IMR-90 (cell line): ENCODE results near the gene SLC35F1. TPM values are rescaled to one million over a fixed set of nuclear protein-coding genes. Genes with fewer than 3 reads are reported as not detected.

Experiments used
- ATAC-seq: fragments of 200-7000 bp; cut with Tn5 transposase; 2 replicates; pipeline ENCODE4 v1.9.1; 2020; ENCODE audit warnings: low read depth, mild to moderate bottlenecking, moderate library complexity
- BruUV-seq: library from RNA; stranded (reverse); fragments of 400-500 nt; replicated peaks from 2 replicates; lab custom pipeline; 2021; lab: Mats Ljungman, UMichigan
- CTCF ChIA-PET: fragments of 300-600 bp; formaldehyde crosslinking; extraction: SDS; loops from one replicate; lab custom pipeline; 2021; ENCODE audit warnings: antibody characterized with exemption; lab: Yijun Ruan, JAX
- POLR2A ChIA-PET: fragments of 300-600 bp; sonication (Branson Sonifier 250); formaldehyde crosslinking; loops from one replicate; lab custom pipeline; 2022; ENCODE audit warnings: antibody characterized with exemption; ENCODE audit not compliant: unreplicated experiment; lab: Charles Lee
- DNase-seq: peaks from one replicate; pipeline ENCODE4 v3.0.0; 2013
- H2AFZ ChIP-seq: replicated peaks from 2 replicates; pipeline ENCODE3; 2013; ENCODE audit warnings: low read length, mild to moderate bottlenecking; ENCODE audit not compliant: poor library complexity
- H2AK5ac ChIP-seq: 2 replicates; pipeline ENCODE4 v1.6.1; 2013; ENCODE audit warnings: low read depth, low read length, inconsistent platforms
- H2AK9ac ChIP-seq: replicated peaks from 2 replicates; pipeline ENCODE3; 2013; ENCODE audit warnings: mild to moderate bottlenecking, low read depth, low read length, moderate library complexity; ENCODE audit not compliant: poor library complexity
- H2BK120ac ChIP-seq: 2 replicates; pipeline ENCODE4 v1.6.1; 2013; ENCODE audit warnings: low read depth, low read length, inconsistent platforms
- H2BK15ac ChIP-seq: 3 replicates; pipeline ENCODE4 v1.6.1; 2013; ENCODE audit warnings: low read depth, low read length, inconsistent platforms
- H2BK20ac ChIP-seq: 2 replicates; pipeline ENCODE4 v1.6.1; 2013; ENCODE audit warnings: low read depth, mild to moderate bottlenecking, inconsistent platforms, low read length, moderate library complexity
- H2BK5ac ChIP-seq: 2 replicates; pipeline ENCODE4 v1.6.1; 2013; ENCODE audit warnings: mild to moderate bottlenecking, low read depth, low read length, inconsistent platforms; ENCODE audit not compliant: poor library complexity, severe bottlenecking
- H3K14ac ChIP-seq: replicated peaks from 2 replicates; pipeline ENCODE4 v1.6.1; 2013; ENCODE audit warnings: low read depth, low read length, inconsistent platforms
- H3K18ac ChIP-seq: 2 replicates; pipeline ENCODE4 v1.6.1; 2013; ENCODE audit warnings: low read depth, low read length, control low read depth
- H3K23ac ChIP-seq: 2 replicates; pipeline ENCODE4 v1.6.1; 2013; ENCODE audit warnings: low read depth, low read length, inconsistent platforms
- H3K27ac ChIP-seq: 2 replicates; pipeline ENCODE4 v1.5.1; 2013; ENCODE audit warnings: mild to moderate bottlenecking, control low read depth, low read length; ENCODE audit not compliant: insufficient read depth
- H3K27me3 ChIP-seq: 2 replicates; pipeline ENCODE4 v1.6.1; 2013; ENCODE audit warnings: low read length; ENCODE audit not compliant: control insufficient read depth, insufficient read depth
- H3K36me3 ChIP-seq: 2 replicates; pipeline ENCODE4 v1.6.1; 2013; ENCODE audit warnings: low read length, mixed read lengths; ENCODE audit not compliant: control insufficient read depth, insufficient read depth
- H3K4ac ChIP-seq: 2 replicates; pipeline ENCODE4 v1.6.1; 2013; ENCODE audit warnings: low read depth, low read length, inconsistent platforms
- H3K4me1 ChIP-seq: 2 replicates; pipeline ENCODE4 v1.6.1; 2013; ENCODE audit warnings: low read length, mixed read lengths; ENCODE audit not compliant: control insufficient read depth, insufficient read depth
- H3K4me2 ChIP-seq: 2 replicates; pipeline ENCODE4 v1.6.1; 2013; ENCODE audit warnings: low read depth, mild to moderate bottlenecking, control low read depth, low read length, moderate library complexity
- H3K4me3 ChIP-seq: 2 replicates; pipeline ENCODE4 v1.5.1; 2013; ENCODE audit warnings: low read depth, mild to moderate bottlenecking, control low read depth, low read length, moderate library complexity; ENCODE audit not compliant: insufficient read depth
- H3K56ac ChIP-seq: 2 replicates; pipeline ENCODE4 v1.6.1; 2013; ENCODE audit warnings: low read length, inconsistent platforms; ENCODE audit not compliant: insufficient read depth; ENCODE audit errors: extremely low read depth
- H3K79me1 ChIP-seq, 2 experiments: 2 replicates each; pipeline ENCODE4 v1.6.1; 2013; ENCODE audit warnings: low read length in 2 of 2, inconsistent platforms in 1 of 2, low read depth in 1 of 2
- H3K9ac ChIP-seq: 2 replicates; pipeline ENCODE4 v1.6.1; 2013; ENCODE audit warnings: low read depth, low read length, control low read depth
- H3K9me1 ChIP-seq: 2 replicates; pipeline ENCODE4 v1.6.1; 2013; ENCODE audit warnings: low read length, inconsistent platforms; ENCODE audit not compliant: insufficient read depth
- H3K9me3 ChIP-seq: 2 replicates; pipeline ENCODE4 v1.6.1; 2013; ENCODE audit warnings: low read length; ENCODE audit not compliant: control insufficient read depth, insufficient read depth
- H4K20me1 ChIP-seq: 2 replicates; pipeline ENCODE4 v1.6.1; 2013; ENCODE audit warnings: low read length, inconsistent platforms; ENCODE audit not compliant: insufficient read depth
- H4K5ac ChIP-seq: 2 replicates; pipeline ENCODE4 v1.6.1; 2013; ENCODE audit warnings: mild to moderate bottlenecking, low read depth, low read length, control low read depth
- H4K8ac ChIP-seq, 2 experiments: 2 replicates each; pipeline ENCODE4 v1.6.1; 2013; ENCODE audit warnings: low read depth in 2 of 2, low read length in 2 of 2, control low read depth in 1 of 2, inconsistent platforms in 1 of 2
- H4K91ac ChIP-seq: 2 replicates; pipeline ENCODE4 v1.6.1; 2013; ENCODE audit warnings: low read depth, low read length, inconsistent platforms; ENCODE audit not compliant: insufficient read depth
- BHLHE40 ChIP-seq: fragments of 150-350 bp; IDR thresholded peaks from 2 replicates; pipeline ENCODE4 v1.6.1; 2016; ENCODE audit warnings: mild to moderate bottlenecking, low read depth, low read length
- CEBPB ChIP-seq: IDR thresholded peaks from 2 replicates; pipeline ENCODE4 v1.6.1; 2012; ENCODE audit warnings: low read depth, low read length, improper control_type of control experiment
- CTCF ChIP-seq: conservative IDR thresholded peaks from 2 replicates; pipeline ENCODE4 v1.5.1; 2012; ENCODE audit warnings: mild to moderate bottlenecking, low read depth, low read length, improper control_type of control experiment
- FOS ChIP-seq: fragments of 150-350 bp; IDR thresholded peaks from 2 replicates; pipeline ENCODE4 v1.6.1; 2016; ENCODE audit warnings: low read depth, low read length
- MAFK ChIP-seq: IDR thresholded peaks from 2 replicates; pipeline ENCODE4 v1.6.1; 2012; ENCODE audit warnings: low read depth, low read length, improper control_type of control experiment
- MAZ ChIP-seq: IDR thresholded peaks from 2 replicates; pipeline ENCODE4 v1.6.1; 2012; ENCODE audit warnings: low read depth, mild to moderate bottlenecking, low read length, improper control_type of control experiment, moderate library complexity, borderline replicate concordance
- MXI1 ChIP-seq: IDR thresholded peaks from 2 replicates; pipeline ENCODE4 v1.6.1; 2012; ENCODE audit warnings: low read depth, mild to moderate bottlenecking, low read length, moderate library complexity, borderline replicate concordance
- NFE2L2 ChIP-seq: fragments of 150-350 bp; IDR thresholded peaks from 2 replicates; pipeline ENCODE4 v1.6.1; 2016; ENCODE audit warnings: low read depth, mild to moderate bottlenecking, low read length
- POLR2A ChIP-seq: IDR thresholded peaks from 2 replicates; pipeline ENCODE4 v1.6.1; 2012; ENCODE audit warnings: mild to moderate bottlenecking, low read depth, low read length
- RAD21 ChIP-seq: IDR thresholded peaks from 2 replicates; pipeline ENCODE4 v1.6.1; 2012; ENCODE audit warnings: low read length, improper control_type of control experiment
- RCOR1 ChIP-seq: IDR thresholded peaks from 2 replicates; pipeline ENCODE4 v1.6.1; 2012; ENCODE audit warnings: mild to moderate bottlenecking, low read length, improper control_type of control experiment; ENCODE audit not compliant: insufficient replicate concordance
- RFX5 ChIP-seq: IDR thresholded peaks from 2 replicates; pipeline ENCODE4 v1.8.0; 2012; ENCODE audit warnings: low read depth, mild to moderate bottlenecking, low read length, moderate library complexity
- SMC3 ChIP-seq: fragments of 150-350 bp; IDR thresholded peaks from 2 replicates; pipeline ENCODE4 v1.6.1; 2016; ENCODE audit warnings: low read depth, mild to moderate bottlenecking, antibody characterized with exemption, low read length, moderate library complexity
- USF2 ChIP-seq: fragments of 150-350 bp; IDR thresholded peaks from 2 replicates; pipeline ENCODE4 v1.6.1; 2017; ENCODE audit warnings: mild to moderate bottlenecking, antibody characterized with exemption, low read length, low read depth
- WGBS, 2 experiments: methylation state at CpG; one replicate each; pipeline versions ENCODE4 v1.1.5 to v1.1.7; 2013; ENCODE audit warnings: missing lambda C conversion rate in 2 of 2; ENCODE audit not compliant: insufficient read length in 1 of 2; ENCODE audit errors: extremely low coverage in 2 of 2; 5-methylcytosine and 5-hydroxymethylcytosine counted together
- dilution Hi-C: fragments of 300-500 bp; cut with HindIII; formaldehyde crosslinking; loops from one replicate; pipeline ENCODE4 v1.14.3; 2018; ENCODE audit warnings: low sequenced_read_pairs; ENCODE audit not compliant: unreplicated experiment
- in situ Hi-C: fragments of 300-500 bp; cut with MboI; formaldehyde crosslinking; loops from 3 replicates; pipeline ENCODE4 v1.14.3; 2019; ENCODE audit warnings: low sequenced_read_pairs, inconsistent platforms, mixed read lengths
- intact Hi-C: fragments of 100-400 bp; cut with micrococcal nuclease; formaldehyde crosslinking; loops from 2 replicates; pipeline ENCODE4 v1.10.0; 2022
- polyA plus RNA-seq, 3 experiments: library from polyadenylated mRNA; depleted of rRNA; stranded (reverse); fragments of >200 nt; gene quantifications; 2 replicates each; pipeline ENCODE4 v1.2.3, GENCODE V29; 2012; ENCODE audit warnings: low replicate concordance in 1 of 3
- total RNA-seq: library from RNA; depleted of rRNA; stranded (reverse); fragments of >200 nt; gene quantifications from 2 replicates; pipeline ENCODE4 v1.2.3, GENCODE V29; 2012

The SLC35F1 gene
- total and polyA plus RNA-seq, 2 of the 4 experiments (the other 2 are of a cell fraction), result not detected

DNA sequence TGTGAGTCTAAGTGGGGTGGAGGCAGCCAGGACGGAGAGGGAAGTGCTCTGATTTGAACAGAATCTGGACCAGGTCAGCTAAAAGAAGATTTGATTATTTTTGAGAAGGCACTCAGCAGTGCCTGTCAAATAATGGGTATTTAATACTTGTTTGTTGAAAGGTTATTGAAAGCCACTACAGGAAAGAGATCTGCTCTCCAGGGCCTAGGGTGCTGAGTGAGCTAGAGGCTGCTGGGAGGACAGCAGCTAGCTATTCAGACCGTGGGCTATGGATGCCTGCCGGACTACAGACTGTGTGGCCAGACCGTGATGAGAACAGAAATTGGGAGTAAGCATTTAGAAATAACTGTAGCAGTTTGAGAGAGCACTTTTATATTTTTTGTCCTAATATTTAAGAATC lies 8.8 kb downstream of the SLC35F1 start:
- in situ Hi-C loops (no loop called here), dilution Hi-C loops (no loop called here), intact Hi-C loops (no loop called here)
- no peaks in the 10 kb centered on the region for H3K9me3 ChIP-seq
- no peak overlapping the region for H3K27ac ChIP-seq
- H3K14ac ChIP-seq, result no peak overlapping the region
- ATAC-seq, result no peak
- WGBS, 2 experiments, result no CpG with 5 or more reads among the region's 4 CpGs
- no peaks in the 10 kb centered on the region for H4K20me1 ChIP-seq
- no peak overlapping the region for H3K4me3 ChIP-seq
- no peak for DNase-seq
- no peak overlapping the region for H3K9ac ChIP-seq
- no peak for TF ChIP-seq FOS
- TF ChIP-seq SMC3, result no peak
- no peak for TF ChIP-seq MAZ
- no peak for TF ChIP-seq BHLHE40
- TF ChIP-seq CEBPB, result no peak
- TF ChIP-seq MXI1, result no peak
- TF ChIP-seq CTCF, result no peak
- TF ChIP-seq POLR2A, result no peak
- TF ChIP-seq NFE2L2, result no peak
- TF ChIP-seq USF2, result no peak
- TF ChIP-seq RAD21, result no peak
- no peak for TF ChIP-seq RFX5
- TF ChIP-seq MAFK, result no peak
- no peak for TF ChIP-seq RCOR1
- no peaks in the 10 kb centered on the region for H3K36me3 ChIP-seq
- H3K27me3 ChIP-seq, result peaks cover 3% of the 10 kb centered on the region
- no peak overlapping the region for H4K8ac ChIP-seq
- H2AK9ac ChIP-seq, result no peak overlapping the region
- no peak overlapping the region for H2BK15ac ChIP-seq
- H2BK20ac ChIP-seq, result no peak overlapping the region
- H4K5ac ChIP-seq, result no peak overlapping the region
- no peaks in the 10 kb centered on the region for H3K79me1 ChIP-seq
- H2BK120ac ChIP-seq, result no peak overlapping the region
- CTCF ChIA-PET, result no interaction called here
- no TSS peak for BruUV-seq
- H3K18ac ChIP-seq, result no peak overlapping the region
- H4K91ac ChIP-seq, result no peak overlapping the region
- POLR2A ChIA-PET, result no interaction called here
- no peak overlapping the region for H3K23ac ChIP-seq
- H3K4ac ChIP-seq, result no peak overlapping the region
- no peaks in the 10 kb centered on the region for H3K4me1 ChIP-seq
- H2AFZ ChIP-seq, result no peak overlapping the region
- no peak overlapping the region for H3K56ac ChIP-seq
- H2BK5ac ChIP-seq, result no peak overlapping the region
- H3K4me2 ChIP-seq, result no peak overlapping the region
- H2AK5ac ChIP-seq, result no peak overlapping the region
- no peaks in the 10 kb centered on the region for H3K9me1 ChIP-seq
